ENCODE results near the gene TUBA1A. TPM values are rescaled to one million over a fixed set of nuclear protein-coding genes. Genes with fewer than 3 reads are reported as not detected.

TUBA1A gene
- total RNA-seq (100 to 1,000 TPM in 2 of 7 donors, 10 to 100 TPM in 5; 47.2 to 120 (median 71.7) TPM), polyA plus RNA-seq (10 to 100 TPM; 52.0 to 68.5 (median 66.4) TPM)
- long read RNA-seq, donor 1, transcript TUBA1A-205 (3 exons, 673 nt) = minor isoform, 5 of 294 reads
- long read RNA-seq, donor 1, transcript TUBA1A-202 (4 exons, 1,915 nt) = major isoform, 253 of 294 reads
- long read RNA-seq, donor 1, transcript TUBA1A-201 (4 exons, 1,887 nt) = minor isoform, 5 of 294 reads
- long read RNA-seq, donor 1, transcript TUBA1A-207 (3 exons, 1,384 nt) = minor isoform, 28 of 294 reads
- long read RNA-seq, donor 1, partial matches to known transcripts = 0 of 294 reads
- long read RNA-seq, donor 1, other reads (novel, unspliced or antisense) = 0 of 294 reads
- long read RNA-seq, donor 2, transcript TUBA1A-202 (4 exons, 1,915 nt) = major isoform, 140 of 159 reads
- long read RNA-seq, donor 2, transcript TUBA1A-201 (4 exons, 1,887 nt) = minor isoform, 6 of 159 reads
- long read RNA-seq, donor 2, transcript TUBA1A-207 (3 exons, 1,384 nt) = minor isoform, 6 of 159 reads
- long read RNA-seq, donor 2, partial matches to known transcripts = 0 of 159 reads
- long read RNA-seq, donor 2, other reads (novel, unspliced or antisense) = 0 of 159 reads

GRCh38 chr12:49188916-49189367, at the start of gene TUBA1A:
Gene TUBA1A, minus strand, starts transcription at chr12:49189080. Its CDS starts 101 bp downstream, at chr12:49188979.
- intact Hi-C loops (cut with DNase I; ENCODE audit: low total_unique reads) = loop anchor here (2.0 kb wide), 1 partner anchor 58 kb away; the partner anchor contains the start of gene TUBA1B
- H3K36me3 ChIP-seq = peaks cover 0 to 33% (median 26%) of the 10 kb centered on the region in 6 donors
- 0 to 1% (median 1%) methylated on average over 24 to 26 of the region's 26 CpGs for WGBS, 5 donors

GRCh38 chr12:49236423-49236822, 47.5 kb upstream of the TUBA1A start:
- WGBS, 5 donors = 79 to 100% (median 94%) methylated on average over 1 of the region's 1 CpG

More at GRCh38 chr12:49188916-49189367, at the start of gene TUBA1A:
- Histone ChIP-seq H3K9me3 (no peaks in the 10 kb centered on the region), H3K27me3 (replicated peaks in 1 of 7) (no peaks in the 10 kb centered on the region), H3K4me3 (peak within 1 kb of the TSS; percentile 63 to 90 (median 80)), H3K4me1 (peaks cover 10 to 38% (median 24%) of the 10 kb centered on the region in 6 donors), H3K27ac (peak within 1 kb of the TSS; percentile 97 to 100 (median 98))
- peak; percentile 90 to 100 (median 99) for TF ChIP-seq POLR2AphosphoS5 (IDR thresholded peaks at IDR 0.05)
- peak; percentile 66 to 95 (median 91) for TF ChIP-seq POLR2A (IDR thresholded peaks at IDR 0.05)
- TF ChIP-seq, protein P1, sequence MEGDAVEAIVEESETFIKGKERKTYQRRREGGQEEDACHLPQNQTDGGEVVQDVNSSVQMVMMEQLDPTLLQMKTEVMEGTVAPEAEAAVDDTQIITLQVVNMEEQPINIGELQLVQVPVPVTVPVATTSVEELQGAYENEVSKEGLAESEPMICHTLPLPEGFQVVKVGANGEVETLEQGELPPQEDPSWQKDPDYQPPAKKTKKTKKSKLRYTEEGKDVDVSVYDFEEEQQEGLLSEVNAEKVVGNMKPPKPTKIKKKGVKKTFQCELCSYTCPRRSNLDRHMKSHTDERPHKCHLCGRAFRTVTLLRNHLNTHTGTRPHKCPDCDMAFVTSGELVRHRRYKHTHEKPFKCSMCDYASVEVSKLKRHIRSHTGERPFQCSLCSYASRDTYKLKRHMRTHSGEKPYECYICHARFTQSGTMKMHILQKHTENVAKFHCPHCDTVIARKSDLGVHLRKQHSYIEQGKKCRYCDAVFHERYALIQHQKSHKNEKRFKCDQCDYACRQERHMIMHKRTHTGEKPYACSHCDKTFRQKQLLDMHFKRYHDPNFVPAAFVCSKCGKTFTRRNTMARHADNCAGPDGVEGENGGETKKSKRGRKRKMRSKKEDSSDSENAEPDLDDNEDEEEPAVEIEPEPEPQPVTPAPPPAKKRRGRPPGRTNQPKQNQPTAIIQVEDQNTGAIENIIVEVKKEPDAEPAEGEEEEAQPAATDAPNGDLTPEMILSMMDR (IDR thresholded peaks at IDR 0.05 in 8 of 11, conservative IDR thresholded peaks at IDR 0.05 in 3 of 11) = peak in 1 of 11 experiments; percentile 15
- peak; percentile 98 for DNase-seq

DNA sequence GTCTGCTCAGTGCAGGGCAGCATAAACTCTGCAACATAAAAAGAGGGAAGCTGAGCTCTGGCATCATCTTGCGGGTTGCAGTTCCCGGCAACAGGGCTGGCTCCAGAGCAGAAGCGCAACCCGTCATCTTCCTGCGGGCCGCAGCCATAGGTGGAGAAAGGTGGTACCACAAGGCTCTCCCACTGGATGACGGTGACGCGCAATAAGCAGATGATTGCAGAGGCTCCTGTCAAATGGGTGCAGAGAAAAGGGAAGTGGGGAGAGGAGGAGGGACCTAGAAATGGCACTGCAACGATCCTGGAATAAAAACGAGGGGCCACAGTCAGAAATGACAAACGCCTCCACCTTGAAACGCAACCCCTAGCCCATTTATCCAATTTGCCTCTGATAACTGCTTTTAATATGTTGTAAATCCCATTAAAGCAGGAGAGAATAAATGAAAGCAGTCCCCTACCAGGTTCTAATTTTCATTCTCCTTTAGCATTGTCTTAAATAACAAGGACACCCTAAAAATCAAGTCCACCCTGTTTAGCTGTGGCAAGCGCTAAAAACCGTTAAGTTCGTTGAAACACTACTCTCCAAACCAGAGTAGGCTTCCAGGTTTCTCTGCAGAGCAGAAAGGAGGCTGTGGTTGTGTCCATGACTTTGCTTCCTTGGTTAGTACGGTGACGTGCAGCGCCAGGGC, 45.1 kb upstream of the TUBA1A start:
- peak overlapping the region in 6 of 8 donors; percentile 36 to 76 (median 60) for H3K4me3 ChIP-seq
- DNase-seq = peak; percentile 94
- intact Hi-C loops (cut with DNase I; ENCODE audit: low total_unique reads) = loop anchor here (2.0 kb wide), 1 partner anchor 103 kb away; the partner anchor contains the start of gene TUBA1B
- no peaks in the 10 kb centered on the region for H3K27me3 ChIP-seq (replicated peaks in 1 of 7)
- H3K27ac ChIP-seq = peak overlapping the region; percentile 85 to 99 (median 94)
- H3K4me1 ChIP-seq = peaks cover 4 to 58% (median 31%) of the 10 kb centered on the region in 6 donors
- WGBS, 5 donors = 26 to 47% (median 34%) methylated on average over 17 to 19 of the region's 19 CpGs
- H3K9me3 ChIP-seq = no peaks in the 10 kb centered on the region
- no peaks in the 10 kb centered on the region for H3K36me3 ChIP-seq
- peak; percentile 78 to 87 (median 82) for TF ChIP-seq POLR2AphosphoS5 (IDR thresholded peaks at IDR 0.05)
- TF ChIP-seq, protein P1 (IDR thresholded peaks at IDR 0.05 in 8 of 11, conservative IDR thresholded peaks at IDR 0.05 in 3 of 11) = no peak
- TF ChIP-seq POLR2A (IDR thresholded peaks at IDR 0.05) = peak in 1 of 3 donors; percentile 76

More at GRCh38 chr12:49236423-49236822, 47.5 kb upstream of the TUBA1A start:
- no peak overlapping the region for H3K4me3 ChIP-seq
- TF ChIP-seq, protein P1 (IDR thresholded peaks at IDR 0.05 in 8 of 11, conservative IDR thresholded peaks at IDR 0.05 in 3 of 11) = no peak
- no peak for TF ChIP-seq POLR2AphosphoS5 (IDR thresholded peaks at IDR 0.05)
- TF ChIP-seq POLR2A (IDR thresholded peaks at IDR 0.05) = no peak
- H3K36me3 ChIP-seq = no peaks in the 10 kb centered on the region
- intact Hi-C loops (cut with DNase I; ENCODE audit: low total_unique reads) = loop anchor here (5.0 kb wide), 1 partner anchor 149 kb away; no protein-coding TSS in a partner anchor
- H3K4me1 ChIP-seq = peaks cover 4 to 43% (median 28%) of the 10 kb centered on the region in 6 donors
- H3K27ac ChIP-seq = no peak overlapping the region
- H3K9me3 ChIP-seq = no peaks in the 10 kb centered on the region
- no peak for DNase-seq
- H3K27me3 ChIP-seq (replicated peaks in 1 of 7) = no peaks in the 10 kb centered on the region
